ENCODE results near the gene INO80.
"Not testable (repeated sequence)": the region's sequence is repeated elsewhere in the genome, so short reads cannot be mapped to it uniquely, and the experiment has no call there.

The INO80 gene

DNA sequence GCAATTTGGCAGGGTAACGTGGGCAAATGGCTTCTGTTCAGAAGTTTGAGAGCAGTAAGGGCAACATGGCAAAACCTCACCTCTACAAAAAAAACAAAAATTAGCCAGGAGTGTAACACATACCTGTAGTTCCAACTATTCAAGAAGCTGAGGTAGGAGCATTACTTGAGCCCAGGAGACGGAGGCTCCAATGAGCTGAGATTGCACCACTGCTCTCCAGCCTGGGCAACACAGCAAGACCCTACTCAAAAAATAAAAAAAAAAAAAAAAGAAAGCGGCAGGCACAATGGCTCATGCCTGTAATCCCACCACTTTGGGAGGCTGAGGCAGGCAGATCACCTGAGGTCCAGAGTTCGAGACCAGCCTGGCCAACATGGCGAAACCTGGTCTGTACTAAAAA is 5.9 kb upstream of the INO80 start:
- no peak for DNase-seq (ENCODE audit: low spot score)

DNA sequence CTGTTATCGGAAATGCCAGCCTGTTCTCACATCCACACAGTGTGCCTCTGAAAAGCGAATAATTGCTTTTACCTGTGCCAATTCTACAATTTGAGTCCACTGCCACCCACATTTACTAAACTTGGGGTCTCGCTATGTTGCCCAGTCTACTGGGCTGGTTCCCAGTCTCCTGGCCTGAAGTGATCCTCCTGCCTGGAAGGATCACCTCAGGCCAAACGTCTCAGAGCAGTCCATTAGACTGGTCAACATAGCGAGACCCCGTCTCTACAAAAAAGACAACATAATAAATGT is 827 bp upstream of the INO80 start:
- DNase-seq (ENCODE audit: low spot score) = no peak

DNA sequence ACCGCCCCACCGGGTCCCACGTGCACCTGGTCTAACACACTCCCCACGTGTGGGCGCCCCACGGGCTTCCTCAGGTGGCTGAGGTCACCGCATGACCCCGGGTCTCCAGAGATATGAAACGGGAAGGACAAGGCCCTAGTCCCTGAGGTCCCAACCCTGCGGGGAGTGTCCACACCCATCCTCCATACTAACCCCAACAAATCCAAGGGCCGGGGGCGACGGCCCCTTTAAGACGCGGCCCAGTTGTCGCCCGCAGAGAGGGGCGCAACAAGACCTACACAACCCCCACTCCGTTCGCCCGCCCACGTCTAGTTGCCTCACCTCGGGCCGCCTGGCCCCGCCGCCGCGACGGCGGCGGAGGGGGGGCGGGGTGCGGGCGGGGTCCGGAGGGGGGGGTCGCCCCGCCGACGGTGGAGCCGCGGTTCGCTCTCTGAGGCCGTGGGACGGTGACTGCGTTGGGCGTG is 396 bp downstream of the INO80 start:
- DNase-seq (ENCODE audit: low spot score) = no peak

GRCh38 chr15:41115161-41115651 is 874 bp downstream of the INO80 start:
- DNase-seq (ENCODE audit: low spot score) = peak; percentile 57

GRCh38 chr15:41106947-41107346 is 9.1 kb downstream of the INO80 start:
- DNase-seq (ENCODE audit: low spot score) = no peak

GRCh38 chr15:41105348-41106334 is 10.4 kb downstream of the INO80 start:
- DNase-seq (ENCODE audit: low spot score) = no peak

DNA sequence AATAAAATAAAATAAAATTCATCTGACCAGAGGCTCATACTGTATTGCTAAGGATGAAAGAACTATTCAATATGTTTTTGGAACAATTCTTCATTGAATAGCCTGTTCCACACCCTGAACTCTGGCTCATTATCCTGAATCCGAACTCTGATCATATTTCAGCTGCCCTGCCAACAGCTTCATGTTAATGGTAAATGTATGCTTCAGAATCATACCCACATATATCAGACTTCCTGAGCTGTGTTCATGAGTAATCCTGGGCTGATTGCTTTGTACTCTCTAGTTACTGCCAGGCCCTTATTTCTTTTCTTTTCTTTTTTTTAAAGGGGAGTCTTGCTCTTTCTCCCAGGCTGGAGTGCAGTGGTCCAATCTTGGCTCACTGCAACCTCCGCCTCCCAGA is 11.8 kb downstream of the INO80 start:
- peak; percentile 31 for DNase-seq (ENCODE audit: low spot score)

DNA sequence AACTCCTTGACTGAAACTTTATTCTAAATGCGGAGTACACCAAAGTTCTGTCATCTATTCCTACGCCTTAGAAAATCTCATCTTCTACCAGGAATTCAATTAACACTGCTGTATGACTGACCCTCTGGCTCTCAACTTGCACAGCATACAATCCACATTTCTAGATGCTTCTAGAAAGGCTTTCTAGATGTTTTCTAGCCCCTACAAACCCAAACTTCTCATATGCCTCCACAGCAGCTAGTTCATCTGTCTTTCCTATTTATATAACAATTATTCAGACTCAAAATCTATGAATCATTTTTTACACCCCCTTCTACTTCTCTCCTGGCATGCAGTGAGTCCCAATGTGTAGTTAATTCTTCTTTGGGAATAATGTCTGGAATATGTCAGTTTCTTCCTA is 13.2 kb downstream of the INO80 start:
- DNase-seq (ENCODE audit: low spot score) = no peak

DNA sequence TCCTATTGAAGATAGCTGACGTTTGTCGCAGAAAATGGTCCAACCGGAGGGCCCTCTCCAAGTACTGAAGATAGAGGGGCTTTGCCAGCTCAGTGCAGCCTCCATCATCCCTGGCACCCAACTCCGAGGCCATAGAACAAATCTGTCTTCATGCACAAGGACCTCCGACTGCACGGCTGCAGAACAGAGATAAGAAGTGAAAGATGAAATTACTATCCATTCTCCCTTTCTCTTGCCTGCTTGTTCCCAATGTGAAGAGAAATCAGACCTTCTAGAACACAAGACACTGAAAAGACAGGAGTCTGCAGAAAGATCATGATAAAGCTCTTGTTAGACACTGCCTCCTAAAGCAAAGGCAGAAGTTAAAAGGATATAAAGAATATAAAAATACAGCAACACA is 19.9 kb downstream of the INO80 start:
- no peak for DNase-seq (ENCODE audit: low spot score)

- no peak for DNase-seq (ENCODE audit: low spot score)
Observed at GRCh38 chr15:41085029-41085428, 31.1 kb downstream of the INO80 start.

DNA sequence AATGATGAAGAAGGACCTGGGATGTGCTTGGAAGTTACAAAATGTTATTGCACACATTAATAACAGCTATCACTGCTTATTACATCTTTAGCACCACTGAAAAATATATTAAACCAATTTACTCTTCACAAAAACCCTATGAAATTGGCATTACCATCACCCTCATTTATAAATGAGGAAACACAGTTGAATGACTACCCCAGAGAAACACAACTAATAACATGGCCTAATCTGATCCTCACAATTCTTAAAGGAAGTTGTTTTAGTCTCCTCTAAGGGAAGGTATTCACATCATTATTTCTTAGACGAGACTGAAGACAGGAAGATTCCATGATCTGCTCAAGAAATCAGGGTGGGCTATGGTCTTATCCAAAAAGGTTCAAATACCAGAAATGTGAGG is 35.9 kb downstream of the INO80 start:
- no peak for DNase-seq (ENCODE audit: low spot score)

GRCh38 chr15:41079717-41080116 is 36.4 kb downstream of the INO80 start:
- DNase-seq (ENCODE audit: low spot score) = no peak

DNA sequence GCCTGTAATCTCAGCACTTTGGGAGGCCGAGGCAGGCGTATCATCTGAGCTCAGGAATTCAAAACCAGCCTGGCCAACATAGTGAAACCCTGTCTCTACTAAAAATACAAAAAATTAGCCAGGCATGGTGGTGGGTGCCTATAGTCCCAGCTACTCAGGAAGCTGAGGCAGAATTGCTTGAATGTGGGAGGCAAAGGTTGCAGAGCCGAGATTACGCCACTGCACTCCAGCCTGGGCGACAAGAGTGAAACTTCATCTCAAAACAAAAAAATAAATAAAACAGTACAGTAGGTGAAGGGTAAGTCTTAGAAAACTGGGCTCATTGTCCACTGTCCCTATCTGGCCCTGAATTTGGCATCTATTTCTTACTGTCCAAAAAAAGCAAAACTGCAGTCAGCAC is 37.2 kb downstream of the INO80 start:
- DNase-seq (ENCODE audit: low spot score) = not testable (repeated sequence)

DNA sequence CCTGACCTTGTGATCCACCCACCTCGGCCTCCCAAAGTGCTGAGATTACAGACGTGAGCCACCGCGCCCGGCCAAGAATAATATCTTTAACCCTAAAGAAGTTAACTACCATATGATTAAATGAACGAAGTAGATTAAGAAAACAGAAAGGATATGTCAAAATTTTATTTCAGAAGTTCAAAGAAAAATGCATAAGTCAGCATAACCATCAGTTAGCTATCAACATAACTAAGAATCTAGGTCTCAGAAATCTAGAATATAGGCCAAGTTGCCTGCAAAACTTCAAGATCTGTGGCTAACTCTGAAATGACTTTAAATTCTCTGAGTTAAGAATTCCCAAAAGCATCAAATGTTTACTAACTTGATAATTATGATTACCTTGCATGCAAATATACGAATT is 38.0 kb downstream of the INO80 start:
- no peak for DNase-seq (ENCODE audit: low spot score)

GRCh38 chr15:41073028-41073427 is 43.1 kb downstream of the INO80 start:
- DNase-seq (ENCODE audit: low spot score) = no peak

DNA sequence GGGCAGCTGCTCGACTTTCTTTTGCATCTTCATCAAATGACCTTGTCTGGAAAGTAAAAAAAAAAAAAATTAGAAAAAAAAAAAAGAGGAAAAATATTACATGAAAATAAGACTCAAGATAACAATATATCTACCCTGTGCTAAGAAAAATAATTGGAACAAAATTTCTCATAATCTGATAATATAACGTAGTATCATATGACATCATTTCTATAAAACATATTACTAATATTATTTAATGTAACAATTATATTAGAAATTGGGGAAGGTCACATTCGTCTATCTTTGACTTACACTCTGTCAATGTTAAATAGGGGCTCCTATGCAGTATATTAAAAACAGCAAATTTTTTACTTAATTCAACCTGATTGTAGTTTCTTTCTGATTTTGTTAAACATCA is 44.1 kb downstream of the INO80 start:
- no peak for DNase-seq (ENCODE audit: low spot score)

GRCh38 chr15:41066516-41066915 is 49.6 kb downstream of the INO80 start:
- DNase-seq (ENCODE audit: low spot score) = no peak

GRCh38 chr15:41061667-41062066 is 54.4 kb downstream of the INO80 start:
- no peak for DNase-seq (ENCODE audit: low spot score)

- no peak for DNase-seq (ENCODE audit: low spot score)
Observed at GRCh38 chr15:41060505-41060904, 55.6 kb downstream of the INO80 start.

DNA sequence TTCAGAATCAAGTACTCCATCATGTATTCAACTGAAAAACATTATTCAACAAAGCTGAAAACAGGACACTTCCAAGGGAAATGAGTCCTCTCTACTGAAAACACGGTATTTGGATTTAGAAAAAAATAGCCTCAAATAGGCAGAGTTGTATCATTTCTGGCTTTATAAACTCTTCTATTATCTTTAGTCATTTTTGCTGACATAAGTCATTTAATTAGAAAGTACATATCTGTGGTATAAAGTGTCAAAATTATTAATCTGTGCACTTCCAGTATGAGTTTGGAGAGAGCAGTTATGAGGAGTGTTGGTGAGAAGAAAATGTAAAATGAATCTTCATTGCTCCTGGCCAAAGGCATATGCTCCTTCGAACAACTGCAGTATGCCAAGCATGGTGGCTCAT is 59.3 kb downstream of the INO80 start:
- DNase-seq (ENCODE audit: low spot score) = no peak

- DNase-seq (ENCODE audit: low spot score) = no peak
Observed at GRCh38 chr15:41055706-41056105, 60.4 kb downstream of the INO80 start.

DNA sequence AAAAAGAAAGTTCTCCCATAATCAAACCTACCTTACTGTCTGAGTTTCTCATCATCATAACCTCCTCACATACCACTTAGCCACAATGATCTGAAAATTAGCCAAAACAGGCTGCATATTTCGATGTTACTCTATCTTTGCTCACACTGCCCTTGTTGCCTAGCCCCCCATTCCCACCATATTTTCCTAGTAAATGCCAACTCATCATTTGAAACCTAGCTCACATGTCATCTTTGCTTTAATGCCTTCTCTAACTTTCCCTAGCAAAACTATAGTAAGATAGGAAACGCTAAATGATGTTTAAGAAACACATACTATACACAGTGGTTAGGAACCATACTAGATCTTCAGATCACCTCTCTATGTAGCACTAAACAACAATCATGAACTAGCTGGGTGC is 64.9 kb downstream of the INO80 start:
- no peak for DNase-seq (ENCODE audit: low spot score)

GRCh38 chr15:41048852-41049251 is 67.2 kb downstream of the INO80 start:
- DNase-seq (ENCODE audit: low spot score) = no peak

- peak; percentile 35 for DNase-seq (ENCODE audit: low spot score)
Observed at GRCh38 chr15:41048397-41048796, 67.7 kb downstream of the INO80 start.

Data from kidney tubule cell (primary cell).